ENCODE results near the gene PHF2. TPM values are rescaled to one million over a fixed set of nuclear protein-coding genes. Genes with fewer than 3 reads are reported as not detected.

PHF2 gene
- total RNA-seq, 2 experiments from 2014 or later, result 20.6 to 23.7 TPM

- H3K27ac ChIP-seq (ENCODE audit: low read depth, low read length, poor library complexity, severe bottlenecking), result no peak overlapping the region
- TF ChIP-seq CTCF (conservative IDR thresholded peaks at IDR 0.05; ENCODE audit: low read length) (no peak), EZH2phosphoT487 (IDR thresholded peaks at IDR 0.05; ENCODE audit: borderline replicate concordance, low read depth, low read length) (no peak)
- no peaks in the 10 kb centered on the region for H3K79me2 ChIP-seq (ENCODE audit: insufficient read depth, low read depth, low read length)
- no TSS peak for BruUV-seq (replicated peaks)
- no peak overlapping the region for H2AFZ ChIP-seq (ENCODE audit: low read length)
- H3K4me3 ChIP-seq (ENCODE audit: low read depth, low read length, poor library complexity, severe bottlenecking), result no peak overlapping the region
- no peaks in the 10 kb centered on the region for H3K4me1 ChIP-seq (ENCODE audit: insufficient read depth, low read length, poor library complexity, severe bottlenecking)
- intact Hi-C loops (cut with micrococcal nuclease; ENCODE audit: unreplicated experiment), result no loop called here
- H4K20me1 ChIP-seq (ENCODE audit: insufficient read depth, low read length), result no peaks in the 10 kb centered on the region
- H3K4me2 ChIP-seq (ENCODE audit: low read length), result no peak overlapping the region
- no peak for DNase-seq (ENCODE audit: low spot score)
- POLR2A ChIA-PET, result no interaction called here
- no peaks in the 10 kb centered on the region for H3K9me3 ChIP-seq (ENCODE audit: low read length)
- CTCF ChIA-PET (ENCODE audit: unreplicated experiment), result no interaction called here
- no peaks in the 10 kb centered on the region for H3K36me3 ChIP-seq (ENCODE audit: insufficient read depth, low read length)
- no peaks in the 10 kb centered on the region for H3K9me2 ChIP-seq (ENCODE audit: insufficient read depth, low read length)
These were observed 82.0 kb downstream of the PHF2 start for GRCh38 chr9:93658184-93658925.

- Histone ChIP-seq H3K9me2 (ENCODE audit: insufficient read depth, low read length) (no peaks in the 10 kb centered on the region), H3K4me3 (ENCODE audit: low read depth, low read length, poor library complexity, severe bottlenecking) (no peak overlapping the region), H2AFZ (ENCODE audit: low read length) (no peak overlapping the region), H3K27ac (ENCODE audit: low read depth, low read length, poor library complexity, severe bottlenecking) (no peak overlapping the region), H4K20me1 (ENCODE audit: insufficient read depth, low read length) (no peaks in the 10 kb centered on the region), H3K4me2 (ENCODE audit: low read length) (no peak overlapping the region), H3K36me3 (ENCODE audit: insufficient read depth, low read length) (no peaks in the 10 kb centered on the region), H3K4me1 (ENCODE audit: insufficient read depth, low read length, poor library complexity, severe bottlenecking) (no peaks in the 10 kb centered on the region), H3K79me2 (ENCODE audit: insufficient read depth, low read depth, low read length) (no peaks in the 10 kb centered on the region), H3K9me3 (ENCODE audit: low read length) (no peaks in the 10 kb centered on the region)
- intact Hi-C loops (cut with micrococcal nuclease; ENCODE audit: unreplicated experiment), result no loop called here
- no peak for DNase-seq (ENCODE audit: low spot score)
- TF ChIP-seq EZH2phosphoT487 (IDR thresholded peaks at IDR 0.05; ENCODE audit: borderline replicate concordance, low read depth, low read length) (no peak), CTCF (conservative IDR thresholded peaks at IDR 0.05; ENCODE audit: low read length) (no peak)
- BruUV-seq (replicated peaks), result no TSS peak
- ChIA-PET CTCF (ENCODE audit: unreplicated experiment) (no interaction called here), POLR2A (no interaction called here)
These were observed 82.9 kb downstream of the PHF2 start for GRCh38 chr9:93659044-93659836.

DNA sequence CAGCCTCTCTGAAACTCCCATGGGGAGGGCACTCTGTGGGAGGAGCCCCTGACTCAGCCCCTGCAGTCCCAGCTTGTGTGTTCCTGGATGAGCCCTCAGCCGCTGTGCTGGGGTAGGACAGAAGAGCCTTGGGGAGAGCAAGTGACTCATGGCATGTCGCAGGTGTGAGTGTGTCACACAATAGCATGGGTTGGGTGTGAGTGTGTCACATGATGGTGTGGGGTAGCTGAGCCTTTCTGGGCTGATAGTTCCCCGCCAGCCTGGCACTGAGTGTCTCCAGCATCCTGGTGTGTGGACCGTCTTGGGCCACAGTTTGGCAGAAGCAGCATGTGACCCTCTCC lies 83.4 kb downstream of the PHF2 start:
- Histone ChIP-seq H3K27ac (ENCODE audit: low read depth, low read length, poor library complexity, severe bottlenecking) (no peak overlapping the region), H2AFZ (ENCODE audit: low read length) (no peak overlapping the region), H3K79me2 (ENCODE audit: insufficient read depth, low read depth, low read length) (no peaks in the 10 kb centered on the region), H3K4me3 (ENCODE audit: low read depth, low read length, poor library complexity, severe bottlenecking) (no peak overlapping the region), H3K4me2 (ENCODE audit: low read length) (no peak overlapping the region), H3K9me2 (ENCODE audit: insufficient read depth, low read length) (no peaks in the 10 kb centered on the region), H3K4me1 (ENCODE audit: insufficient read depth, low read length, poor library complexity, severe bottlenecking) (no peaks in the 10 kb centered on the region), H3K36me3 (ENCODE audit: insufficient read depth, low read length) (no peaks in the 10 kb centered on the region), H3K9me3 (ENCODE audit: low read length) (no peaks in the 10 kb centered on the region), H4K20me1 (ENCODE audit: insufficient read depth, low read length) (no peaks in the 10 kb centered on the region)
- no TSS peak for BruUV-seq (replicated peaks)
- DNase-seq (ENCODE audit: low spot score), result no peak
- POLR2A ChIA-PET, result no interaction called here
- intact Hi-C loops (cut with micrococcal nuclease; ENCODE audit: unreplicated experiment), result no loop called here
- CTCF ChIA-PET (ENCODE audit: unreplicated experiment), result no interaction called here
- TF ChIP-seq EZH2phosphoT487 (IDR thresholded peaks at IDR 0.05; ENCODE audit: borderline replicate concordance, low read depth, low read length) (no peak), CTCF (conservative IDR thresholded peaks at IDR 0.05; ENCODE audit: low read length) (no peak)
